ENCODE data around the gene AK9. TPM values are rescaled to one million over a fixed set of nuclear protein-coding genes. Genes with fewer than 3 reads are reported as not detected.
A peak's percentile ranks its signal among the peaks of the same experiment; 100 is the strongest.

AK9 gene
- total and polyA plus RNA-seq, 9 of the 15 experiments (the other 6 are each of a cell fraction or from before 2014, with no cell fraction given), result 0.59 to 1.9 (median 1.2) TPM

DNA sequence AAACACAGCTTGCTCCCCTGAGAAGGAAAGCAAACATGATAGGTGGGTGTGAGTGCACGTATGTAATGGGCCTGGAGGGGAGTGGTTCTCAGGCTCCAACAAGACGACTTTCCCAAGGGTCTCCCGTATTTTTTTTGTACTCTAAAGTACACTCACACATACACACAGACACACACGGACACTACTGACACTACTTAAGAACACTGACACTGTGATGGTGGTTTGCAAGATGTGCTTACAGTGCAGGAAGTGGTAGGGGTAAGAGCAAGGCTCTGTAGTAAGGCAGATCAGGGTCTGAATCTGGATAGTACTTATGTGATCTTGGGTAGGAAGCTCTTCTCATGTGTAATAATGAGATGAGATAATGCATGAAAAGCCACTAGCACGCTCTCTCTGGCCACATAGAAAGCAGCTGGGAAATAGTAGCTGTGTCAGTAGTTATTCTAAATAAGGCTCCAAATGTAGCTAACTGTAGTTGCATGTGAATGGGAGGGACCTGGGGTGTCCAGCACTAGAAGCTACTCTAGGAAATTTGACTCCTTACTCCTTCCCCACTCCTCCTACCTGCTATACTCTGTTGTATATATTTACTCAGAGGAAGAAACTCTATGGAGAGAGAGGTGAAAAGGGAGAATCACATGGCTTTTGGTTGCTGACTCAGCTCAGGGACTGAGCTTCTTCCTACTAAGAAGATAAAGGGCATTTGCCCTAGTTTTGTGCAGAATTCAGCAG is 199.6 kb downstream of the AK9 start (continued):
- no peak for TF ChIP-seq SRSF3 (IDR thresholded peaks at IDR 0.05; ENCODE audit: insufficient read depth, low read length)
- no peak for TF ChIP-seq FOXK1 (CRISPR knock-in tag; IDR thresholded peaks at IDR 0.05; ENCODE audit: borderline replicate concordance)
- TF ChIP-seq, protein P1, sequence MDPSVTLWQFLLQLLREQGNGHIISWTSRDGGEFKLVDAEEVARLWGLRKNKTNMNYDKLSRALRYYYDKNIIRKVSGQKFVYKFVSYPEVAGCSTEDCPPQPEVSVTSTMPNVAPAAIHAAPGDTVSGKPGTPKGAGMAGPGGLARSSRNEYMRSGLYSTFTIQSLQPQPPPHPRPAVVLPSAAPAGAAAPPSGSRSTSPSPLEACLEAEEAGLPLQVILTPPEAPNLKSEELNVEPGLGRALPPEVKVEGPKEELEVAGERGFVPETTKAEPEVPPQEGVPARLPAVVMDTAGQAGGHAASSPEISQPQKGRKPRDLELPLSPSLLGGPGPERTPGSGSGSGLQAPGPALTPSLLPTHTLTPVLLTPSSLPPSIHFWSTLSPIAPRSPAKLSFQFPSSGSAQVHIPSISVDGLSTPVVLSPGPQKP (CRISPR knock-in tag; IDR thresholded peaks at IDR 0.05), result no peak
- TF ChIP-seq, protein P2, sequence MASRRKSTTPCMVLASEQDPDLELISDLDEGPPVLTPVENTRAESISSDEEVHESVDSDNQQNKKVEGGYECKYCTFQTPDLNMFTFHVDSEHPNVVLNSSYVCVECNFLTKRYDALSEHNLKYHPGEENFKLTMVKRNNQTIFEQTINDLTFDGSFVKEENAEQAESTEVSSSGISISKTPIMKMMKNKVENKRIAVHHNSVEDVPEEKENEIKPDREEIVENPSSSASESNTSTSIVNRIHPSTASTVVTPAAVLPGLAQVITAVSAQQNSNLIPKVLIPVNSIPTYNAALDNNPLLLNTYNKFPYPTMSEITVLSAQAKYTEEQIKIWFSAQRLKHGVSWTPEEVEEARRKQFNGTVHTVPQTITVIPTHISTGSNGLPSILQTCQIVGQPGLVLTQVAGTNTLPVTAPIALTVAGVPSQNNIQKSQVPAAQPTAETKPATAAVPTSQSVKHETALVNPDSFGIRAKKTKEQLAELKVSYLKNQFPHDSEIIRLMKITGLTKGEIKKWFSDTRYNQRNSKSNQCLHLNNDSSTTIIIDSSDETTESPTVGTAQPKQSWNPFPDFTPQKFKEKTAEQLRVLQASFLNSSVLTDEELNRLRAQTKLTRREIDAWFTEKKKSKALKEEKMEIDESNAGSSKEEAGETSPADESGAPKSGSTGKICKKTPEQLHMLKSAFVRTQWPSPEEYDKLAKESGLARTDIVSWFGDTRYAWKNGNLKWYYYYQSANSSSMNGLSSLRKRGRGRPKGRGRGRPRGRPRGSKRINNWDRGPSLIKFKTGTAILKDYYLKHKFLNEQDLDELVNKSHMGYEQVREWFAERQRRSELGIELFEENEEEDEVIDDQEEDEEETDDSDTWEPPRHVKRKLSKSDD (conservative IDR thresholded peaks at IDR 0.05; ENCODE audit: low read length), result no peak
- TF ChIP-seq, protein P3, sequence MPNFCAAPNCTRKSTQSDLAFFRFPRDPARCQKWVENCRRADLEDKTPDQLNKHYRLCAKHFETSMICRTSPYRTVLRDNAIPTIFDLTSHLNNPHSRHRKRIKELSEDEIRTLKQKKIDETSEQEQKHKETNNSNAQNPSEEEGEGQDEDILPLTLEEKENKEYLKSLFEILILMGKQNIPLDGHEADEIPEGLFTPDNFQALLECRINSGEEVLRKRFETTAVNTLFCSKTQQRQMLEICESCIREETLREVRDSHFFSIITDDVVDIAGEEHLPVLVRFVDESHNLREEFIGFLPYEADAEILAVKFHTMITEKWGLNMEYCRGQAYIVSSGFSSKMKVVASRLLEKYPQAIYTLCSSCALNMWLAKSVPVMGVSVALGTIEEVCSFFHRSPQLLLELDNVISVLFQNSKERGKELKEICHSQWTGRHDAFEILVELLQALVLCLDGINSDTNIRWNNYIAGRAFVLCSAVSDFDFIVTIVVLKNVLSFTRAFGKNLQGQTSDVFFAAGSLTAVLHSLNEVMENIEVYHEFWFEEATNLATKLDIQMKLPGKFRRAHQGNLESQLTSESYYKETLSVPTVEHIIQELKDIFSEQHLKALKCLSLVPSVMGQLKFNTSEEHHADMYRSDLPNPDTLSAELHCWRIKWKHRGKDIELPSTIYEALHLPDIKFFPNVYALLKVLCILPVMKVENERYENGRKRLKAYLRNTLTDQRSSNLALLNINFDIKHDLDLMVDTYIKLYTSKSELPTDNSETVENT (CRISPR knock-in tag; IDR thresholded peaks at IDR 0.05), result no peak
- no peak for TF ChIP-seq SMARCC2 (IDR thresholded peaks at IDR 0.05; ENCODE audit: low read depth)
- no peak for TF ChIP-seq RBM14 (IDR thresholded peaks at IDR 0.05; ENCODE audit: borderline replicate concordance, insufficient read depth, low read depth, low read length)
- TF ChIP-seq, protein P4, sequence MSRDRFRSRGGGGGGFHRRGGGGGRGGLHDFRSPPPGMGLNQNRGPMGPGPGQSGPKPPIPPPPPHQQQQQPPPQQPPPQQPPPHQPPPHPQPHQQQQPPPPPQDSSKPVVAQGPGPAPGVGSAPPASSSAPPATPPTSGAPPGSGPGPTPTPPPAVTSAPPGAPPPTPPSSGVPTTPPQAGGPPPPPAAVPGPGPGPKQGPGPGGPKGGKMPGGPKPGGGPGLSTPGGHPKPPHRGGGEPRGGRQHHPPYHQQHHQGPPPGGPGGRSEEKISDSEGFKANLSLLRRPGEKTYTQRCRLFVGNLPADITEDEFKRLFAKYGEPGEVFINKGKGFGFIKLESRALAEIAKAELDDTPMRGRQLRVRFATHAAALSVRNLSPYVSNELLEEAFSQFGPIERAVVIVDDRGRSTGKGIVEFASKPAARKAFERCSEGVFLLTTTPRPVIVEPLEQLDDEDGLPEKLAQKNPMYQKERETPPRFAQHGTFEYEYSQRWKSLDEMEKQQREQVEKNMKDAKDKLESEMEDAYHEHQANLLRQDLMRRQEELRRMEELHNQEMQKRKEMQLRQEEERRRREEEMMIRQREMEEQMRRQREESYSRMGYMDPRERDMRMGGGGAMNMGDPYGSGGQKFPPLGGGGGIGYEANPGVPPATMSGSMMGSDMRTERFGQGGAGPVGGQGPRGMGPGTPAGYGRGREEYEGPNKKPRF (IDR thresholded peaks at IDR 0.05; ENCODE audit: low read depth, low read length), result no peak
- TF ChIP-seq MCM3 (IDR thresholded peaks at IDR 0.05), result no peak
- peak in 1 of 2 experiments; percentile 35; a peak in 1 of 4 replicates for TF ChIP-seq RCOR1 (IDR thresholded peaks at IDR 0.05; ENCODE audit: borderline replicate concordance in 1 of 2, low read depth in 2 of 2, low read length in 2 of 2)

Measured in K562 (cell line).